ENCODE data around the gene DCTPP1. TPM values are rescaled to one million over a fixed set of nuclear protein-coding genes. Genes with fewer than 3 reads are reported as not detected.

DCTPP1 gene
- total and polyA plus RNA-seq, 9 of the 15 experiments (the other 6 are each of a cell fraction or from before 2014, with no cell fraction given) = 45.0 to 132 (median 80.6) TPM

- peak; percentile 79; the same call in 1 of the 2 replicates for TF ChIP-seq ZBTB49 (CRISPR knock-in tag; IDR thresholded peaks at IDR 0.05; ENCODE audit: borderline replicate concordance)
- no peak for TF ChIP-seq MYNN (IDR thresholded peaks at IDR 0.05)
- no peak for TF ChIP-seq MYNN (CRISPR knock-in tag; IDR thresholded peaks at IDR 0.05)
- no peak for TF ChIP-seq IRF2 (CRISPR knock-in tag; IDR thresholded peaks at IDR 0.05)
- peak; percentile 27; the same call in 1 of the 2 replicates for TF ChIP-seq GMEB1 (CRISPR knock-in tag; IDR thresholded peaks at IDR 0.05)
- TF ChIP-seq ESRRA (IDR thresholded peaks at IDR 0.05; ENCODE audit: borderline replicate concordance, low read depth) = peak; percentile 44
- TF ChIP-seq CBX8 (IDR thresholded peaks at IDR 0.05; ENCODE audit: borderline replicate concordance, extremely low read depth, low read depth, low read length, poor library complexity, severe bottlenecking) = no peak
- TF ChIP-seq TRIM25 (IDR thresholded peaks at IDR 0.05; ENCODE audit: borderline replicate concordance) = no peak
- no peak for TF ChIP-seq ZBTB5 (IDR thresholded peaks at IDR 0.05)
- TF ChIP-seq NFE2 (IDR thresholded peaks at IDR 0.05; ENCODE audit: low read depth) = no peak
- TF ChIP-seq ETV6 (IDR thresholded peaks at IDR 0.05; ENCODE audit: borderline replicate concordance in 1 of 2, low read depth in 2 of 2, low read length in 1 of 2) = no peak
- TF ChIP-seq ETV6 (CRISPR knock-in tag; IDR thresholded peaks at IDR 0.05; ENCODE audit: borderline replicate concordance) = 0 out of 2 replicates have a peak, but pooled peaks have one; percentile 68
- TF ChIP-seq ELF1 (tag; IDR thresholded peaks at IDR 0.05) = no peak
- no peak for TF ChIP-seq HMG20B (CRISPR knock-in tag; IDR thresholded peaks at IDR 0.05)
- no peak for TF ChIP-seq ESRRB (CRISPR knock-in tag; IDR thresholded peaks at IDR 0.05; ENCODE audit: borderline replicate concordance)
- no peak for TF ChIP-seq CBX2 (IDR thresholded peaks at IDR 0.05; ENCODE audit: insufficient read depth, low read length, poor library complexity, severe bottlenecking)
These were observed 51.3 kb downstream of the DCTPP1 start (continued) for GRCh38 chr16:30378236-30379157.

Data from K562 (cell line).